Central memory CD8-positive, alpha-beta T cell (primary cell): Measurements from ENCODE around the gene FHIP1B.
A peak's percentile ranks its signal among the peaks of the same experiment; 100 is the strongest.

Experiments
- ATAC-seq: fragments of 150-1000 bp; cut with Tn5 transposase; replicated peaks from 2 replicates; pipeline ENCODE4 v1.10.0; 2022; ENCODE audit warnings: mild to moderate bottlenecking, moderate FRiP score, moderate number of reproducible peaks; ENCODE audit not compliant: poor library complexity, severe bottlenecking; ENCODE audit errors: extremely low read depth
- DNase-seq, 2 donors: peaks; one replicate each; pipeline ENCODE4 v3.0.0; 2021; ENCODE audit warnings: low spot score in 2 of 2
- H3K27ac Mint-ChIP-seq: one replicate; pipeline ENCODE4 v1.8.0; 2022; ENCODE audit warnings: low read depth, mild to moderate bottlenecking, moderate library complexity, mixed read lengths
- H3K27me3 Mint-ChIP-seq: one replicate; pipeline ENCODE4 v1.8.0; 2022; ENCODE audit warnings: mixed read lengths
- H3K36me3 Mint-ChIP-seq: one replicate; pipeline ENCODE4 v1.8.0; 2022; ENCODE audit warnings: mild to moderate bottlenecking, moderate library complexity, mixed read lengths; ENCODE audit not compliant: insufficient read depth
- H3K4me1 Mint-ChIP-seq: one replicate; pipeline ENCODE4 v1.8.0; 2022; ENCODE audit warnings: mixed read lengths
- H3K4me3 Mint-ChIP-seq: one replicate; pipeline ENCODE4 v1.8.0; 2022; ENCODE audit warnings: mild to moderate bottlenecking, moderate library complexity, mixed read lengths
- H3K9me3 Mint-ChIP-seq: one replicate; pipeline ENCODE4 v1.8.0; 2022; ENCODE audit warnings: mixed read lengths

The FHIP1B gene

GRCh38 chr11:6232899-6233298, 1.5 kb downstream of the FHIP1B start:
- peaks cover 9% of the 10 kb centered on the region for H3K36me3 Mint-ChIP-seq
- DNase-seq, result no peak
- no peaks in the 10 kb centered on the region for H3K27me3 Mint-ChIP-seq
- no peak for ATAC-seq
- peaks cover 69% of the 10 kb centered on the region for H3K4me1 Mint-ChIP-seq
- no peak overlapping the region for H3K27ac Mint-ChIP-seq
- H3K9me3 Mint-ChIP-seq, result no peaks in the 10 kb centered on the region
- H3K4me3 Mint-ChIP-seq, result peak overlapping the region; percentile 94

DNA sequence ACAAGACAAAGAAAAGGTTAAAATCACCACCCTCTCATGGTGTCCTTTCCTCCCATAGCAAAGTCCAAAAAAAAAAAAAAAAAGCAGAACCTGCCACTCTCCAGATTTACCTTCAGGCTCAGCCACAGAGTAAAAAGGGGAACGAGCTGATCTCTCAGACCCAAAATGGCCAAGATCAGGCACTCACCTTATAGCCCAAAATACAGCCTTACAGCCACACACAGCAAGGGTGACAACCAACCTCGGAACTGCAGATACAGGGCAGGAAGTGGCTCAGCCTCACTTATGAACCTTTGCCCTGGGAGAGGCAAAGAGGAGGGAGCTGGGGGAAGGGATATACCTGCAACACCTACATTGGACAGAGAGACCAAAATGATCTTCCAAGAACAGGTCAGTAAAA, 4.5 kb downstream of the FHIP1B start:
- no peaks in the 10 kb centered on the region for H3K9me3 Mint-ChIP-seq
- H3K27ac Mint-ChIP-seq, result peak overlapping the region; percentile 92
- ATAC-seq (no peak), DNase-seq (no peak)
- peaks cover 91% of the 10 kb centered on the region for H3K4me1 Mint-ChIP-seq
- H3K27me3 Mint-ChIP-seq, result no peaks in the 10 kb centered on the region
- peaks cover 17% of the 10 kb centered on the region for H3K36me3 Mint-ChIP-seq
- H3K4me3 Mint-ChIP-seq, result peak overlapping the region; percentile 44

DNA sequence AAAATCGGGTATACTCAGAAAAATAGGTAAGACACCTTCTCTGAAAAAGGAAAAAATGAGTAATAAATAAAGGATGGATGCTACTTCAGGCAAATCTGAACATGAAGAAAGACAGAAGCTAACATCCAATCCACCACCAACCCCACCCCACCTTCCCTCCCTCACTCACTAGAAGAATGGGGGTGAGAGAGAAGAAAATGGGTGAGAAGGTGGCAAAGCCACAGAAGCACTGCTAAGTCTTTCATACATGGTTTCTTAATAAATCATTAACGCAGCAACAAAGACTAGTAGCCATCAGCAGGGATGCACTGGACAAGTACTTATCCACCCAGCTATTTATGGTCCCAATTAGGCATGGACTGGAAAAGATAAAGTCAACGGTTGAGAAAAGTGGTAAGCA, 5.9 kb downstream of the FHIP1B start:
- Mint-ChIP-seq H3K27ac (peak overlapping the region; percentile 92), H3K27me3 (no peaks in the 10 kb centered on the region), H3K4me1 (peaks cover 82% of the 10 kb centered on the region), H3K9me3 (no peaks in the 10 kb centered on the region), H3K36me3 (peaks cover 9% of the 10 kb centered on the region), H3K4me3 (no peak overlapping the region)
- peak; percentile 81 for ATAC-seq
- no peak for DNase-seq

GRCh38 chr11:6225896-6226295, 8.5 kb downstream of the FHIP1B start:
- no peak overlapping the region for H3K4me3 Mint-ChIP-seq
- no peaks in the 10 kb centered on the region for H3K9me3 Mint-ChIP-seq
- H3K4me1 Mint-ChIP-seq, result peaks cover 72% of the 10 kb centered on the region
- ATAC-seq (no peak), DNase-seq (no peak)
- peaks cover 19% of the 10 kb centered on the region for H3K36me3 Mint-ChIP-seq
- no peaks in the 10 kb centered on the region for H3K27me3 Mint-ChIP-seq
- no peak overlapping the region for H3K27ac Mint-ChIP-seq

DNA sequence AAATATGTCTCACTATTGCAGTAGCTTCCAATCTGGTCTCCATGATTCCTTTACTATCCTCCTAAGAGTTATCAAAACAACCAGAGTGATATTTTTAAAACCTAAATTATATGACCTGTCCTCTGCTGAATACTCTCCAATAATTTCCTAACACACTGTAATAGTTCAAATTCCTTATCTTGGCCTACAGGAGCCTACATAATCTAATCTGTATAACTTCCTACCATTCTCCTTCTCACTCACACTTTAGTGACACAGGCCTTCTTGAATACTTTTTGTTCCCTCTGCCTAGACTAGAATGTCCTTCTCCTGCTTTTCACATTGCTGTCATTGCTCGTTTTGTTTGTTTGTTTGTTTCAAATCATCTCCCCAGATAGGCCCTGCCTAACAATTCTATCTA, 9.4 kb downstream of the FHIP1B start:
- Mint-ChIP-seq H3K4me1 (peaks cover 63% of the 10 kb centered on the region), H3K4me3 (no peak overlapping the region), H3K27ac (no peak overlapping the region)

DNA sequence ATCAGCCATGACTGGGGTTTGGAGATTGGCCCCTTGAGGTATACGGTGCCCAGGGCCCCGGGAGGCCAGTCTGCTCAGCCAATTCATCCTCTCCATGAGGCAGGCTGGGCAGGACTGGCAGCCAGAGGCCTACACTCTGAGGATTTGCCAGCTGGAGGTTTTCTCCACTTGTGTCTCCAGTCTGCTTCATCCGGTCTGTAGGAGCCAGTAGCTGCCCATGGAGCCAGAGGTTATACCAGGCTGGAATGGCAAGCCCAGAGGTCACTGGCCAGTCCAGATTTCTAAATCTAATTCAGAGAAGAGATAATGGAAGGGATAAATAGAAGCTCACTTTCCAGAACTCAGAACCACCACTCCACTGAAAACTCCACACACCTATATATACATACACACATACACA, 10.0 kb downstream of the FHIP1B start:
- Mint-ChIP-seq H3K4me3 (no peak overlapping the region), H3K27ac (no peak overlapping the region)

More for the DNA sequence above, 9.4 kb downstream of the FHIP1B start:
- Mint-ChIP-seq H3K36me3 (peaks cover 24% of the 10 kb centered on the region), H3K9me3 (no peaks in the 10 kb centered on the region), H3K27me3 (no peaks in the 10 kb centered on the region)
- ATAC-seq (no peak), DNase-seq (no peak)

GRCh38 chr11:6223854-6224253, 10.6 kb downstream of the FHIP1B start:
- Mint-ChIP-seq H3K27me3 (no peaks in the 10 kb centered on the region), H3K27ac (no peak overlapping the region), H3K4me3 (no peak overlapping the region), H3K4me1 (peaks cover 52% of the 10 kb centered on the region), H3K36me3 (peaks cover 32% of the 10 kb centered on the region), H3K9me3 (no peaks in the 10 kb centered on the region)
- no peak for DNase-seq
- ATAC-seq, result no peak

More for the DNA sequence above, 10.0 kb downstream of the FHIP1B start:
- Mint-ChIP-seq H3K36me3 (peaks cover 27% of the 10 kb centered on the region), H3K27me3 (no peaks in the 10 kb centered on the region), H3K9me3 (no peaks in the 10 kb centered on the region), H3K4me1 (peaks cover 57% of the 10 kb centered on the region)
- DNase-seq (no peak), ATAC-seq (no peak)

DNA sequence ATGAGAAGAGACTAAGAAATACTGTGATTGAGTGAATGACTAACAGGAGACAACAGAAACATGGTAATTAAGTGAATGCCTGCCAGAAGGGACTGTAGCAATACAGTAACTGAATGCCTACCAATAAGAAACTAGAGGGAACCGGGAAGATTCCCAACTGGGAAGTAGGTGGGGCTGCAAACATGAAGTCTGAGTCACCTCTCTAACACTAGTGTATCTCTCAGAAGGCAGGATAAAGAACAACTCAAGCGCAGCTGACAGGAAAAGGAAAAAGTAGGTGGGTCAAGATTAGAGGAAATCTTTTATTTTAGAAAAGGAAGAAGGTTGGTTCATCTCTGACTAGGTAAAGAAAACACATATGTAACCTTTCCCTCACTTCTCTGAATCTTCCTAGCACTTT, 15.1 kb downstream of the FHIP1B start:
- no peak for ATAC-seq
- H3K27ac Mint-ChIP-seq, result no peak overlapping the region
- H3K9me3 Mint-ChIP-seq, result no peaks in the 10 kb centered on the region
- H3K4me3 Mint-ChIP-seq, result no peak overlapping the region
- peaks cover 16% of the 10 kb centered on the region for H3K4me1 Mint-ChIP-seq
- DNase-seq, result no peak
- peaks cover 43% of the 10 kb centered on the region for H3K36me3 Mint-ChIP-seq
- H3K27me3 Mint-ChIP-seq, result no peaks in the 10 kb centered on the region

DNA sequence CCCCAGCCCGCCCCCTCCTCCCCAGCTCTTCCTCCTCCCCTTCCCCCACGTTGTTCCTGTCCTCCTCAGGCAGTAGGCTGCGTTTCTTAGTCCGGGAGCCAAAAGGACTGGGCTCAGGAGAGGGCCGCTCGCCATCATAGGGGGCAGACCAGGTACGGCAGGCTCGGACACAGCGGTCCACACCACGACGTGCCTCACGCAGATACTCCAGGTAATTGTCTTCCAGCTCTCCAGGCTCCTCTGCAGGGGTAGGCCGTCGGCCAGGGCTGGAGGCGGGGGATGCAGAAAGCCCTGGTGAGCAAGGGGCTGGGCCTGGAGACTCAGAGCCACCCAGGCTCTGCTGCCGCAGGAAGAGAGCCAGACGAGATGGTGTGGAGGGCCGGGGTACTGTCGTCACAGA, 16.7 kb downstream of the FHIP1B start:
- H3K27me3 Mint-ChIP-seq, result no peaks in the 10 kb centered on the region
- no peak overlapping the region for H3K4me3 Mint-ChIP-seq
- H3K9me3 Mint-ChIP-seq, result no peaks in the 10 kb centered on the region
- no peak for ATAC-seq
- peaks cover 42% of the 10 kb centered on the region for H3K36me3 Mint-ChIP-seq
- peak overlapping the region; percentile 9 for H3K27ac Mint-ChIP-seq
- DNase-seq, result no peak
- peaks cover 16% of the 10 kb centered on the region for H3K4me1 Mint-ChIP-seq

DNA sequence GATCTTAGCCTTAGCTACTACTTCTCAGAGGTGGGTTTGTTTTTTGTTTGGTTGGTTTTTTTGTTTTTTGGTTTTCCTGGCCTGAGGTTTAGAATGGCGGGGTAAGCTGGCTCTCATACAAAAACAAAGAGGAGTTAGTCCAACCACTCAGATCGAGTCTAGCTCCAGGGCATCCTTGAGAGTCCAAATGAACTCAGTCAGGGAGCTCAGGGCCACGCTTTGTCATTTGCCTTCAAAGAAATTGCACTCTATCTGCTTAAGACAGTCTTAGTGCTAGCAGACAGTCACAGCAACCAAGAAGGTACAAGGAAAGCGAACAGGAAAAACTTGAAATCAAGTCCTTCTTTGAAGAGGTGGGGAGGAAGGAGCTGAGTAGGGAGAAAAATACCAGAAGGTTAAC, 17.9 kb downstream of the FHIP1B start:
- Mint-ChIP-seq H3K4me3 (no peak overlapping the region), H3K4me1 (peaks cover 10% of the 10 kb centered on the region), H3K27ac (no peak overlapping the region), H3K36me3 (peaks cover 36% of the 10 kb centered on the region), H3K9me3 (no peaks in the 10 kb centered on the region), H3K27me3 (no peaks in the 10 kb centered on the region)
- DNase-seq (no peak), ATAC-seq (no peak)

- no peak for DNase-seq
- H3K27ac Mint-ChIP-seq, result no peak overlapping the region
- ATAC-seq, result no peak
- peaks cover 6% of the 10 kb centered on the region for H3K4me1 Mint-ChIP-seq
- H3K4me3 Mint-ChIP-seq, result no peak overlapping the region
- peaks cover 34% of the 10 kb centered on the region for H3K36me3 Mint-ChIP-seq
- no peaks in the 10 kb centered on the region for H3K27me3 Mint-ChIP-seq
- H3K9me3 Mint-ChIP-seq, result no peaks in the 10 kb centered on the region
Measured at GRCh38 chr11:6214530-6214929, 19.9 kb downstream of the FHIP1B start.

- Mint-ChIP-seq H3K27me3 (no peaks in the 10 kb centered on the region), H3K4me1 (peaks cover 6% of the 10 kb centered on the region), H3K4me3 (no peak overlapping the region), H3K27ac (no peak overlapping the region), H3K36me3 (peaks cover 17% of the 10 kb centered on the region), H3K9me3 (no peaks in the 10 kb centered on the region)
- no peak for DNase-seq
- ATAC-seq, result no peak
Measured at GRCh38 chr11:6210274-6210955, 24.0 kb downstream of the FHIP1B start.

- DNase-seq (no peak), ATAC-seq (no peak)
- Mint-ChIP-seq H3K9me3 (no peaks in the 10 kb centered on the region), H3K27me3 (no peaks in the 10 kb centered on the region), H3K4me1 (peaks cover 11% of the 10 kb centered on the region), H3K36me3 (peaks cover 13% of the 10 kb centered on the region), H3K4me3 (no peak overlapping the region), H3K27ac (no peak overlapping the region)
Measured at GRCh38 chr11:6209801-6210200, 24.6 kb downstream of the FHIP1B start.
